Cardiac fibroblast (primary cell): Measurements from ENCODE around the gene LSMEM2.

Experiments used
- DNase-seq, 2 donors: peaks; one replicate each; pipeline versions ENCODE4 v3.0.0 to v3.0.0-alpha.2; 2010; ENCODE audit warnings: low read depth in 2 of 2
- H3K4me3 ChIP-seq, 2 donors: replicated peaks in 1 of 2; 1 replicate in 1 of 2; 2 replicates in 1 of 2; pipeline ENCODE4 v1.5.1; 2011; ENCODE audit warnings: low read depth in 2 of 2, low read length in 2 of 2, mild to moderate bottlenecking in 2 of 2, moderate library complexity in 1 of 2
- TF ChIP-seq, protein P1 (sequence below): IDR thresholded peaks from one replicate; pipeline ENCODE4 v1.5.1; 2011; ENCODE audit warnings: low read depth, mild to moderate bottlenecking, low read length, inconsistent platforms

LSMEM2 gene

DNA sequence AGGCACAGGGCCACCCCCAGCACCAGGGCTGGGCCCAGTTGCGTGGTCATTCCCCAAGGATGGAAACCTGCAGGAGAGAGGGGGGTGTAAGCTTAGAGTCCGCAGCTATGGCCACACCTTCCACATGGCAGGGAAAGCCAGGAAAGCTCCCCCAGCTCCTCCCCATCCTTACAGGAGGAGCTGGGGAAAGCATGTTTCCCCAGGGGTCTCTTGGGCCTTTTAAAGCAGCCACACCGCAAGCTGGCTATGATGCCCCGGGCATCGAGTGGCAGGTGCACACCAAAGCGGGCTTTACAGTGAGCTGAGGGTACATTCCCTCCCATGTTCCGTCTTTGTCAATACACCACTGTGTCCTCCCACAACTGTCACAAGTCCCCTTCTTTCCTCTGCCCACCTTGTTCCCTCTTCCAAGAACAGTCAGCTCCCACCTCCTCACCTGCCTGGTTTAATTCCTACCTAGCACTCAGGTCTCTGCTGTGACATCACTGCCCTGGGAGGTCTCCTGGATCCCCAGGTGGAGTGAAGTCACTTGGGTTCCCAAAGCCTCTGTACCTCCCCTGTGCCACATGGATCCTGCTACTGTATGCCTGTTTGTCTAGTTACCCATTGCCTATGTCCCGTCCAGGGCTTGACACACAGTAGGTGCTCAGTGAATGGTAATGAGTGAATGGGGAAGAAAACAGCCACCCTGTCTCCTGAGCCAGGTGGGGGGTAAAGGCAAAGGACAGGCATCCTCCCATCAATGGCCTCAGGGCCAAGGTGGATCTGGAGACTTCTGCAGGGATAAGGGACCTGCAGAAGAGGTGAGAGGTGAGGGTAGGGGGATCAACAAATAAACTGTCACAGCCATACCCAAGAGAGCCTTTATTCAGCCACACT, 16.9 kb downstream of the LSMEM2 start:
- TF ChIP-seq, protein P1, sequence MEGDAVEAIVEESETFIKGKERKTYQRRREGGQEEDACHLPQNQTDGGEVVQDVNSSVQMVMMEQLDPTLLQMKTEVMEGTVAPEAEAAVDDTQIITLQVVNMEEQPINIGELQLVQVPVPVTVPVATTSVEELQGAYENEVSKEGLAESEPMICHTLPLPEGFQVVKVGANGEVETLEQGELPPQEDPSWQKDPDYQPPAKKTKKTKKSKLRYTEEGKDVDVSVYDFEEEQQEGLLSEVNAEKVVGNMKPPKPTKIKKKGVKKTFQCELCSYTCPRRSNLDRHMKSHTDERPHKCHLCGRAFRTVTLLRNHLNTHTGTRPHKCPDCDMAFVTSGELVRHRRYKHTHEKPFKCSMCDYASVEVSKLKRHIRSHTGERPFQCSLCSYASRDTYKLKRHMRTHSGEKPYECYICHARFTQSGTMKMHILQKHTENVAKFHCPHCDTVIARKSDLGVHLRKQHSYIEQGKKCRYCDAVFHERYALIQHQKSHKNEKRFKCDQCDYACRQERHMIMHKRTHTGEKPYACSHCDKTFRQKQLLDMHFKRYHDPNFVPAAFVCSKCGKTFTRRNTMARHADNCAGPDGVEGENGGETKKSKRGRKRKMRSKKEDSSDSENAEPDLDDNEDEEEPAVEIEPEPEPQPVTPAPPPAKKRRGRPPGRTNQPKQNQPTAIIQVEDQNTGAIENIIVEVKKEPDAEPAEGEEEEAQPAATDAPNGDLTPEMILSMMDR: no peak
- DNase-seq: no peak
- no peak overlapping the region for H3K4me3 ChIP-seq

DNA sequence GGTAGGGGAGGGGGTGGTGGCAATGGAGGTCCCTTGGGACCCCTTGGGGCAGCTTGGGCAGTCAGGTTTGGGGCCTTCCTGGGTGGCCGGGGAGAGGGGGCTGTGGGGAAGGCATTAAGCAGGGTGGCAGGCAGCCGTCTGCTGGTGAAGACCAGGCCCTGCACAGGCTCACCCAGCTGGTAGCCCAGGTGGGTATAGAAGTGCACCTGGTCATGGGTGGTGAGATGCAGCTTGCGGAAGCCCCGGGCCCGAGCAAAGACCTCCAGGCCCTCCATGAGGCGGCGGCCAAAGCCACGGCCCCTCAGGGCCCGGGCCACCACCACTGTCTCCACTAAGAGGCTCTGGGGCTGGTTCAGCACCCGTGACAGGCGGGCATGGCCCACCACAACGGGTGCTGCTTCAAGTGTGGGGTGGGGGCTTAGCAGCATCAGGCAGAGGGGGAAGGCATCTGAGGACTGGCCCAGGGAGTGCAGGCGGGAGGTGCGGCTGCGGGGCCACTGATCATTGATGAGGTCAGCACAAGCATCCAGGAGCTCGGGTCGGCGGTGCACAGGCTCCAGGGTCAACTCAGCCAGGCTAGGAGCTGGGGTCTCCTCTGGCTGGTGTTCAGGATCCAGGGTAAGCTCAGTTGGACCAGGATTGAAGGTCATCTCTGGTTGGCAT, 18.0 kb downstream of the LSMEM2 start:
- TF ChIP-seq, protein P1: no peak
- DNase-seq: no peak
- H3K4me3 ChIP-seq: no peak overlapping the region

DNA sequence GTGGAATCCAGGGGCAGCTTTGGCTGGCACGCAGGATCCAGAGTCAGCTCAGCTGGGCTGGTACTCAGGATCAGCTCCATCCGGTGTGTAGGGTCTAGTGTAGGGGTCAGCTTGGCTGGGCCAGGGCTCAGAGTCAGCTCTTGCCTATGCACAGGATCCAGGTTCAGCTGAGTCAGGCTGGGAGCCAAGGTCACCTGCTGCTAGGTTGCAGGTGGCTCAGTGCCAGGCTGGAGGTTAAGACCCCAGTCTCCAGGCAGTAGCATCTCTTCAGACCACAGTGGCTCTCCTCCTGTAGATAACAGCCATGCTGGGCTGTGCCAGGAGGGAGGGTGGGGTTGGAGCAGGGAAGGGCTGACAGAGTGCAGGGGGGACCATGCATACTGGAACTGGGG, 18.5 kb downstream of the LSMEM2 start:
- no peak for DNase-seq
- H3K4me3 ChIP-seq: no peak overlapping the region
- TF ChIP-seq, protein P1: no peak

DNA sequence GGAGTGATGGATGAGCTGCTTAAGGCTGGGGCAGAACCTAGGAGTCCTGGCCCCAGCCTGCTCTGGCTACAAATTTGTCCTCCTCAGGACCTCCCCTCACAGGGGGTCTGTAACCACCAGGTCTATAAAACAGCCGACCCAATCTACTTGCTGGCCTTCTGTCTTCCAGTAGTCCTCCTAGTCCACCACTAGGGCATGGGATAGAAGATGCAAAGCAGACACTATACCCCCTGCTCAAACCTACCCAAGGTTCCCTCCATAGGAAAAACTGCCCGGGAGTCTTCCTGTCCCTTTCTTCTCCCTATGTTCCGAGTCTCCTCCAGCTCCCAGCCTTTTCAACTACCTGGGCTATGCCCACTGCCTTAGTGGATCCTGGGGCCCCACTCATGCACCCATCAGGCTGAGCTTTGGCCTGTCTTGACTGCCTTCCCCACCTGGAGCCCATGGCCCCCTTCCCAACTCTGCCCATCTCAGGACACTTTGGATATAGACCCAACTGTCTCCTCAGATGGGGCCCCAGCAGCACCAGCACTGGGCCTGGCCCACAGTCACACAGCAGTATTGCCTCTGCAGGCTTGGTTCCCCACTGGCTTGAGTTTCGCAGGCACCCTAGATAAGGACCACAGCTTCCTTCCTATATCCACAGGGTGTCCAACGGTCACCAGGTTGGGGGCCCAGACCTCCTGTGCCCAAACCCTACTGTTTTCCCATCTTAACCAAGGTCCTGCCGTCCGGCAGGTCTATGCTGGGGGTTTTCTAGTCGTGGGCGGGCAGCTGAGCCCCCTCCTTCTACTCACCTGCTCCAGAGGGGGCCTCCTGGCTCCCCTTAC, 19.2 kb downstream of the LSMEM2 start:
- TF ChIP-seq, protein P1: peak; percentile 31
- peak overlapping the region; percentile 65 to 88 for H3K4me3 ChIP-seq
- DNase-seq: no peak

DNA sequence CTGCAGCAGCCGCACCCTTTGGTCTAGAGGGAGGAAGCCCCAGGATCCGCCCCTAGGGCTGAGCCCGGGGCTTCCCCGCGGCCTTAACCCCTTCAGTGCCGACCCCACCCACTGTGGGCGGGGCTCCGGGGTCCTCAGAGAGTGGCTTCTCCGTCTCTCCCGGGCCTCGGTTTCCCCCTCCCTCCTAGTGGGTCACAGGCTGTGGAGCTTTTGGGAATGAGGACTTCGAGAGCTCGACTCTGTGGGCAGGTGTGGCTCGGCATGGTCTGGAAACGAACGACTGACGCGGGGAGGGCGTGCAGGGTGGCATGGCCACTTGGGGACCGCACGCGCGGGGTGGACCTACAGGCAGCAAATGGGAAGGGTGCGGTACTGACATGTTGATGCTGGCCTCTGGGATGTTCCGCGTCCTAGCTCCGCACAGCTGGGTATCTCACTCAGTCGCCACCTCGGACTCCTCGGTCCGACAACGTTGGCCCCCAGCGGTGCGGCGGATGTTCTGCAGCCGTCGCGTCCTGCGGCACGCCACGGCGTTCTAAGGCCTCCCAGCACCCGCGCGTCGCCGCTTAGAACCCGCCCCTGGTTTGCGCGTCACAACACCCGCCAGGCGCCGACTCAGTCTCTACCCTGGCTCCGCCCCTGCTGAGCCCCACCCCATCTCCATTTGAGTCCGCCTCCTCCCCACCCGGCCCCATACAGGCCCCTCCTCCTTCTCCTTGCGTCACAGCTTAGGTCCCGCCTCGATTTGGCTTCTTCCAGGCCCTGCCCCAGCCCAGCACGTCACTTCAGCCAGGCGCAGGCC, 20.1 kb downstream of the LSMEM2 start, which contains the start of the genes HYAL3 and NAA80:
Gene HYAL3, minus strand, starts transcription at position 570 of the 802 bp plus-strand sequence. CDS start 3,803 bp downstream, outside the sequence.
Gene NAA80, minus strand, starts transcription at position 570 of the 802 bp plus-strand sequence. CDS start 1,942 bp downstream, outside the sequence.
- H3K4me3 ChIP-seq: peak within 1 kb of the TSS; percentile 65 to 88
- peak; percentile 100 for DNase-seq
- TF ChIP-seq, protein P1: peak; percentile 25

DNA sequence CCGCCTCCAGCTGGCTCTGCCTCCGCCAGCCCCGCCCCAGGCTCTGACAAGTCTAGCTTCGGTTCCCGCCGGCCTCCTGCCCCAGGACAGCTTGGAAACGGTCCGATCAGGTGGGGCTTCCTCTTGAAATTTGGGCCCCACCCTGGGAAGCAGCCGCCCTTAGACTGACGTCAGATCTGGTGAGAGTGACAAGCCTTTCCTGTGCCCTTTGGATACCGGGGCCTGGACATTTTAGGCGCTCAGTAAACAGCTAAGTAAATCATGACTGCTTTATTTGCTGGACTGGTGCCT, 20.7 kb downstream of the LSMEM2 start:
- no peak for DNase-seq
- H3K4me3 ChIP-seq: peak overlapping the region; percentile 28 to 50
- TF ChIP-seq, protein P1: no peak
